ENCODE data around the gene MBOAT1.

The MBOAT1 gene

DNA sequence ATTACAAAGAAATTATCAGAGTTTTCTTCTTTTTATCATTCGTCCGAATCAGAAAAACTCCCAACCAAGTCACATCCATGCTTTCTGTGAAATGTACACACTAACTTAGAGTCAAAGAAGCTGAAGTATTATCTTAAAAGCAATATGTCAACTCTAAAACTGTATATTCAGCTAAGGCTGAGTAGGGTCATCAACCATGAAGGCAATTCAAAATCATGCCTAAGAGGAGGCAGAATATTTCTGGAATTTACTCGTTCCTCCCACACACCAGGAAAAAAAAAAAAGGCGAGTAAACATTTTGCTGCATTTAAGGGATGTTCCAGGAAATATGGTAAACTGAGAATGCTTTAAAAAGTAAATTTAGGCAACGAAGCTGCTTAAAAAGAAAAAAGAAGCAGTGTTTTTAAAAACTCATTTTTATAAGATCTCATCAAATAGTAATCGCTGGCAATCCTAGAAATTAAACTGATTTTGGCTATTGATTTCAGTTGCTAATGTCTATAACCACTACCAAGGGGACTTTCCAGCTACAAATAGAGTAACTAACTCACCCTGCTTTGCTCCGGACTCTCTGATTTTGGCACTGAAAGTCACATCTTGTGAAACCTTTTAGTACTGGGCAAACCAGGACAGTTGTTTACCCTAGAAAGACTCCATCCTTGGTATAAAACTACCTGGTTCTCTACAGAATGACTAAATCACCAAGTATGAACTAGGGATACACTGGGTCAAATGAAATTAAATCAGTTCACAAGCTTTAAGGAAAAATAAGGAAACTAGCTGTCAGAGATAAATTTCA, 82.8 kb downstream of the MBOAT1 start:
- no peak for DNase-seq

DNA sequence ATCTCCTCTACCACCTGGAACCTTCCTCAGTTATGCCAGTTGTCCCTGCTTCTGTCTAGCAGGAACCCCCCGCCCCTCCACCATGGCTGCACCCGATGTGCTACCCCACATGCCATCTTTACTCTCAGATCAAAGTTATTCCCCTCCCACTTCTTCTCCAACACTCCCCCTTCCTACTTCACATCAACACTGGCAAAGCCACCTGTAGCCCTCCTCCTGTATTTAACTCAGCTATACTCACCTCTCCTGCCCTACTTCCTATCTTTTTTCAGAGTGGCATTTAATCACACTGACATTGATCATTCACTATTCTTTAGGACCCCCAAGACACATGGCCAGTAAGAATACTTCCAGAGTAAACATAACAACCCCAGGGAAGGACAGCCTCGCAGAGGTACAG, 84.3 kb downstream of the MBOAT1 start:
- DNase-seq = no peak

DNA sequence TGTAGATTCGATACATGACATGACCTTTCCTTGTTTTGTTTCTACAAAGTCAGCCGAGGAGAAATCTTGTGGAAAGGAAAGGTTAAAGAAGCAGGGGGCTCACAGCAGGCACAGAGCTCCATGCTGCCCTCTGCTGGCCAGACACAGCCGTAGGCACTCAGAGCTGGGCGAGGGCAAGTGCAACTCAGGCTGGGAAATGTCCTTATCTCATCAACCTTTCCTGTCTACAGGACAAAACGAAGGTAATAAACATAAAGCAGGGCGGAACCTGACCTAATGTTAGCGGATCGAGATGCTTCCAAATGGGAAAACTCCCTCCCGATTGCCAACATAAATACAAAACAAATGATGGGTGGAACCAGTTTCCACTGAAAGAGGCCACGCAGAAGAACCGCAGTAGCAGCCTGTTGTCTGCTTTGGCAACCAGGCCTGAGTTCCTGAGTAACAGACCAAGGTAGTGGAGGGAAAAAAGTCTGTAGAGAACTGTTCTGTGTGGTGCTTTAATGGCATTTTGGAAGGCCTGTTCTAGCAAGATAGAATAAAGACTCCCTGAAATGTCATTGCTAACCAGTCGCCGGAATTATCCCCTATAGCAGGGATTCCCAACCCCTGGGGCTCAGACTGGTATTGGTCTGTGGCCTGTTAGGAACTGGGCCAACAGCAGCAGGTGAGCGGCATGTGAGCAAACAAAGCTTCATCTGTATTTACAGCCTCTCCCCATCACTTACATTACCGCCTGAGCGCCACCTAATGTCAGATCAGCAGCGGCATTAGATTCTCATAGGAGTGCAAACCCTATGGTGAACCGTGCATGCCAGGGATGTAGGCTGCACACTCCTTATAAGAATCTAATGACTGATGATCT, 85.2 kb downstream of the MBOAT1 start:
- DNase-seq = peak; percentile 91

- no peak for DNase-seq
Observed at GRCh38 chr6:20126102-20126752, 86.0 kb downstream of the MBOAT1 start.

- DNase-seq = no peak
Observed at GRCh38 chr6:20124545-20124944, 87.7 kb downstream of the MBOAT1 start.

DNA sequence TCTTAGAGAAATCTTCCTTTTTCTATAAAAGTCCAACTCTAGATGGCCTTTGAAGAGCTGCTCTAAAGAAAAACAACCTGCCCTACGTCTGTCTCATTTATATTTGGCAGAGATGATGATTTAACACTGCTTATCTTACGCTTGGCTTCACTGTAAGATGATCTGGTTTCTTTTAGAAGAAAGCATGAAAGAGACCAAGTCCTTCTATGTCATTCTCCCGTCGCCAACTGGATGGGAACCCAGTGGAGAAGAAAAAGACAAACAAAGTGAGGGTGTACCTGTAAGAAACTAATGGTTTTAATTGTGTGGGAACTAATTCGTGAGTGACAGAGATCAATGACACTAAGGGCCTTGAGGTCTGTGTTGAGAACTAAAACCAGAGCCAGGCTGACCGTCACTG, 92.8 kb downstream of the MBOAT1 start:
- DNase-seq = peak; percentile 91

DNA sequence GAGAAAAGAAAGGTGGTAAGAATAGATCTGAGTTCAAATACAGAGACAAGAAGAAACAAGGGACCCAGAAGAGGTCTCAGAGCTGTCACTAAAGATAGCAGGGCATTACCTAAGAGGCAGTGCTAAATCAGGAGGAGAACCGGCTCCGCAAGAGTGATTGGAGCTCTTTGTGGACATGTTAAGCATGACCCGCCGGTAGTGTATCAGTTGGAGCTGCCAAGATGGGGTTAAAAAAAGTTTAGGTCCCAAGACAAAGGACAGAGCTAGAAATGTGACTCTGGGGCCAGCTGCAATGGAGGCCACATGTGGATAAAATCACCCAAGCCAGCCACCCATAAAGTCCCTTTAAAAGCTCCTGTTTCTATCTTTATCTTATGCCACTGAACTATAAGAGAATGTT, 93.4 kb downstream of the MBOAT1 start:
- DNase-seq = peak; percentile 85

DNA sequence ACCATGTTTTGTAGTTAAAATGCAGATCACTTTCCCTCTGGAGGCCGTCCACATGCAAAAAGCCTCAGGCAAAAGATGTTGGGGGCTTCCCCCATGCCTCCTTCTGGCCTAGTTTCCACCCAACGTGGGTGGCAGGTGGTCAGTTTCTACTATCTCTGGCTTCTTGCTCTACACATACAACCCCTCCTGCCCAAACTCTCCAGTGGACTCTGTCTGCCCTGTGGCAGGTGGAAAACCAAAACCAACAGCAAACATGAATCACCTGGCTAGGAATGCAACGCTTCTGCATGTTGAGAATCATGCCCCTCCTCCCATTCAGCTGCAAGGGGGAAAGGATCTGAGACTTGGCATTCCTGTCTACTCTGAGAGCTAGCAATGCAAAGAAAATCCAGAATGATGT, 94.8 kb downstream of the MBOAT1 start:
- DNase-seq = peak; percentile 60

- no peak for DNase-seq
Observed at GRCh38 chr6:20116792-20117191, 95.5 kb downstream of the MBOAT1 start.

GRCh38 chr6:20115246-20115980, 96.9 kb downstream of the MBOAT1 start:
- no peak for DNase-seq

GRCh38 chr6:20113649-20114224, 98.5 kb downstream of the MBOAT1 start:
- no peak for DNase-seq

- DNase-seq = no peak
Observed at GRCh38 chr6:20112841-20113240, 99.4 kb downstream of the MBOAT1 start.

GRCh38 chr6:20112241-20112640, 100.0 kb downstream of the MBOAT1 start:
- DNase-seq = no peak

DNA sequence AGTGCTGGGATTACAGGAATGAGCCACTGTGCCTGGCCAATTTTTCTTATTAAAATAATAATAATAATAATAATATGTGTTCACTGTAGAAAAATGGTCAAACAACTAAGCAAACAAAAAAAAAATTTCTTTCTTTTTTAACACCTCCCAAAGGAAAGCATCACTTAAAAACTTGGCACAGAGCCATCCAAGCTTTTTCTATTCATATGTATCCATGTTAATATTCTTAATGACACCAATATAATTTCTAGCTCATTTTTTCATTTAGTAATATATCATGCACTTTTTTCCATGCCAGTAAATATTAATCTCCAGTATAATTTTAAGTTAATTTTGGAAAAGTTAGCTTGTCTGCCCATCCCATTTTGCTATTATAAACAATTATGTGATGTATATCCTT, 101.8 kb downstream of the MBOAT1 start:
- DNase-seq = no peak

GRCh38 chr6:20109526-20109925, 102.7 kb downstream of the MBOAT1 start:
- no peak for DNase-seq

DNA sequence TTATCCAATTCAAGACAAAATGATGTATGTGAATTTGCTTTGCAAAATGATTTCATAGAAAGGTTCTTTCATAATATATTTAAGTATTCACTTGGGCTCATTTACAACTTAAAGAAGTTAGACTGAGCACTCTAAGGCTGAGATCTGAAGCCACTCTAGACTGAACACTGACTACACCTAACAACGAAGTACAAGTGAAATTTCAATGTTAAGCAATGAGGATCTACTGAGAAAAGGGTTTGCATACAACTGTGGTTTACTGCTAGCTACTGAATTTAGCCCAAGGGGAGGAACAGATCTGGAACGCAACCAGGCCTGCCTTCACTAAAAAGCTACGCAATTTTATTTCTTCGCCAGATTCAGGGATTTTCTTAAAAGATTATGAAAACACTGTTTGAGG, 106.4 kb downstream of the MBOAT1 start:
- no peak for DNase-seq

- DNase-seq = no peak
Observed at GRCh38 chr6:20104696-20105095, 107.6 kb downstream of the MBOAT1 start.

DNA sequence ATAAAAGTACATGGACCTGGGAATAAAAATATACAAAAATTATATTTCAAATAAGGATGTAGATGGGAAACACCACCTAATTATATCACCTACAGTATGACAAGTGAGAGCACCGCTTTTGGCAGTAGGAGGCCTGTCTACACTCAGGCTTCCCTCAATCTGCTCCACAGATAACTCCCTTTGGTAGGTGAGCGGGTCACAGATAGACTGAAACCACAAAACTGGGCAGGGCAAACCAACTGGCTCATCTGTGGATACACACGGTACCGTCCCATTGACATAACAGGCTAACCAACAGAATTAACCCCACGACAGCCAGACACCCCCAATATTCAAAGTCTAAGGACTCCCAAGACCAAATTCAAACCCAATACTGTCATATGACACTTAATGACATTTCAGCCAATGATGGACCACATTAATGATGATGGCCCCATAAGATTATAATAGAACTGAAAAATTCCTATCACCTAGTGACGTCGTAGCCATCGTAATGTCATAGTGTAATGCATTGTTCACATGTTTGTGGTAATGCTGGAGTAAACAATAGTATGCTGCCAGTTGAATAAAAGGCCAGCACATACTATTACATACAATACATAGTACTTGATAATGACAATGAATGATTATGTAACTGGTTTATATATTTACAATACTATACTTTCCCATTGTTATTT, 109.7 kb downstream of the MBOAT1 start:
- no peak for DNase-seq

DNA sequence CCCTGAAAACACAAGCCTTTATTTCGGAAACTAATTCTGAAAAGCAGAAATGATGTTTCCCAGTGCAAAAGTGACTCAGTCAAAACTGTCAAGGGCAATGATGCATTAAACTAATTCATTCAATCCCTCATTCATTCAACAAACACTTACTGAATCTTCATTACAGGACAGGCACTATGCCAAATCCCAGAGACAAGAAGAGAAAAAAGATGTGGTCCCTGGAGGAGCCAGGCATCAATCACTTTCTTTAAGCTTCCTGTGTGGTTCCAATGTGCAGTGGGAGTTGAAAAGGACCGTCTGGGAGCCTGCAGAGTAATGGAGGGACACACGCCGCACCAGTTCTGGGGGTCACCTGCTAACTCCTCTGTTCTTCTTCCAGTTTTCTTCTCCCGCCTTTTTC, 113.1 kb downstream of the MBOAT1 start:
- no peak for DNase-seq

GRCh38 chr6:20098267-20098876, 113.9 kb downstream of the MBOAT1 start:
- DNase-seq = no peak

DNA sequence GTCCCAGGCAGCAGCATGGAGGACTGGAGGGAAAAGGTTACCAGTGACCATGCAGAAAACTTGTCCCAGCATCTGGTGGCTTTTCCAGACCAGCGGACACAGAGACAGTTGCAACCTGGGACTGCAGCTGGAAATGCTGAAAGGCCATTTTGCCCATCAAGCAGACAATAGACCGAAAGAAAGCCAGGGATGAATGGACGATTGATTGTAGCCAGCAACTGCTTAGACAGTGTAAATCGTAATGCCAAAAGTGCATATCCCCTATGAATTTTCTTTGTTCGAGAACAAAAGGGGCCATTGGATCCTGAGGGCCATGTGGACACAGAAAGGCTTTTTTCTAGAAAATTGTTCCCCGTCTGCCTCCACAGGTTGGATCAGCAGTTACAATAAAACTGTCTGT, 115.7 kb downstream of the MBOAT1 start:
- DNase-seq = no peak

DNA sequence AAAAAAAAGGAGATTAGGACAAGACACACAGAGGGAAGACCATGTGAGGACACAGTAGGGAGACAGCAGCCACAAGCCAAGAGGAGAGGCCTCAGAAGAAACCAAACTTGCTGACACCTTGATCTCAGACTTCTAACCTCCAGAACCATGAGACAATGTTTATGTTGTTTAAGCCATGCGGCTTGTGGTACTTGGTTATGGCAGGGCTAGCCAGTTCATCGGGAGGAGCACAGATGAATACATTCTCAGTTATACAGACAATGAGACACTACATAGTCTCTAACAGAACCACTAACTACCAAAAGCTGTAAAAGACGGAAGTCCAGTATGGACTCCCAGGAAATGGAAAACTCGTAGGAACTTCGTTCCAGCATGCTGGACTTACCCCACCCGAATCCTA, 116.8 kb downstream of the MBOAT1 start:
- no peak for DNase-seq
